GM18498 (cell line): ENCODE results near the gene BTNL9.
"Not testable (repeated sequence)": the region's sequence is repeated elsewhere in the genome, so short reads cannot be mapped to it uniquely, and the experiment has no call there.

Experiments used
- ATAC-seq: cut with Tn5 transposase; IDR thresholded peaks from one replicate; pipeline ENCODE4 v1.9.1; 2021; ENCODE audit warnings: mild to moderate bottlenecking, moderate library complexity; ENCODE audit not compliant: unreplicated experiment

The BTNL9 gene

DNA sequence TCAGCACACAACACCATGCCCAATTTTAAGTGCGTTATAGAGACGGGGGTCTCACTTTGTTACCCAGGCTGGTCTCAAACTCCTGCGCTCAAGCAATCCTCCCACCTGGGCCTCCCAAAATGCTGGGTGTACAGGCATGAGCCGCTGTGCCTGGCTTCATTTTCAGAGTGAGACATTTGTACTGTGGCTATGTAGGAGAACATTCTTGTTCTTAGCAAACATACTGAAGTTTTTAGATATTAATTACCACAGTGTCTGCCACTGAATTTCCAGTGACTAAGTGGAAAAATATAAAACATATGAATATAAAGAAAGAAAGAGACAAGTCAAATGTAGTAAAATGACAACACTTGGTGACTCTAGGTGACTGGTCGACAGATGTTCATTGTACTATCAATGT, 20.9 kb downstream of the BTNL9 start:
- ATAC-seq: no peak

GRCh38 chr5:181061645-181062044, 21.6 kb downstream of the BTNL9 start:
- no peak for ATAC-seq

DNA sequence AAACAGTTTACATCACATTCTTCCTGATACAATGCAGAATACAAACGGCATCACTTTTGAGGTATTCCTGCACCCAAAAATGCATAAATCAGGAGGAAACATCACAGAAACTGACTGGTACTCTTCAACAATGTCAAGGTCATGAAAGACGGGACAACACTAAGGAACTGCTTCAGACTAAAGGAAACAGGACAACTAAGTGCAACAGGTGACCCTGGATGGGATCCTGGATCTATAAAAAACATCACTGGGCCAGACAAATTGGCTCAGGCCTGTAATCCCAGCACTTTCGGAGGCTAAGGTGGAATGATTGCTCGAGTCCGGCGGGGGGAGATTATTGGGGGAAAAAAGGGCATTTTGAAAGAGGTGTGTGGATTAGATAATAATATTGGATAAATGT, 22.6 kb downstream of the BTNL9 start:
- no peak for ATAC-seq

DNA sequence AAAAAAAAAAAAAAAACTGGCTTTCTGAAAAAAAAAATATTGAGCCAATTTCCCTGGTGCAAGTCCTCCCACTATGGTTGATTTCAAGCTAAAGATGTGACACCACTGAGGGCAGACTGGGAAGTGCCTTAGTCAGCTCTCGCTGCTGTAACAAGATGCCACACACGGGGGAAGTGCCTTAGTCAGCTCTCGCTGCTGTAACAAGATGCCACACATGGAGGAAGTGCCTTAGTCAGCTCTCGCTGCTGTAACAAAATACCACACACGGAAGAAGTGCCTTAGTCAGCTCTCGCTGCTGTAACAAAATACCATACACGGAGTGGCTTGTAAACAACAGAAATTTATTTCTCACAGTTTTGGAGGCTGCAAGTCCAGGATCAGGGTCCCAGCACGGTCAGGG, 23.4 kb downstream of the BTNL9 start:
- no peak for ATAC-seq

DNA sequence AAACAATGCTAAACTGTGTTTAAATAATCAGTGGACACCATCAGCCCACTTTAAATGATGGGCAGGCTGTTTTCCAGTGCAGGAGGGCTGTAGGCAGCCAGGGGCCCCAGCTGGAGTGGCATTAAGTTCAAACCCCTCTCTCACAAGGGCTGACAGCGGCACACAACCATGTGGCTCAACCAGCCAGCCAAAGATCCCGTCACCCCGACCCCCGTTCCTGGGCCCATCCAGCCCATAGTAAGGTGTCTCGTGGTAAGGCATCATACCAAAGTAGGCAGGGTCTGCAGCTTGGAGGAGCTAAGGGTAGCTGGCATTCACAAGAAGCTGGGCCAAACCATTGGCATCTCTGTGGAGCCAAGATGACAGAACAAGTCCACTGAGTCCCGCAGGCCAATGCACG, 24.9 kb downstream of the BTNL9 start:
- no peak for ATAC-seq

GRCh38 chr5:181069767-181070491, 29.9 kb downstream of the BTNL9 start:
- ATAC-seq: no peak

GRCh38 chr5:181070523-181070922, 30.5 kb downstream of the BTNL9 start:
- ATAC-seq: no peak

DNA sequence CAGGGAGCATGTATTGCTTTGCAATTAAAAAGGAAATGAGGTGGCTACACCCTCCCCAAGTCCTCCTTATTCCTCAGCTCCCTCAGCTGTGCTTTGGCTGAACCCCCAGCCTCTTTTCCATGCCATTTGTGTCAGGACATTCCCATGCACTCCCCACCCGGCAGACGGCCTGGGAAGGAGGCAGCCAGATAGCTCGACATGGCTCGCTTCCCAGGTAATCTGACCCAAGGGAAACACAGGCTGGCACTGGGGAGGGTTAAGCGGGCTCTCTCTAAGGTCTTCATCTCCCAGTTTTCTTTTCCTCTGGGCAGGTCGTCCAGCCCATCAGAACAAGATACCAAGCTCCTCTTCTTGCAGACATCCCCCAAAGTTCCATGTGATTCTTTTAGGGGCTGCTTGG, 31.2 kb downstream of the BTNL9 start:
- ATAC-seq: no peak

GRCh38 chr5:181076920-181077319, 36.9 kb downstream of the BTNL9 start:
- no peak for ATAC-seq

DNA sequence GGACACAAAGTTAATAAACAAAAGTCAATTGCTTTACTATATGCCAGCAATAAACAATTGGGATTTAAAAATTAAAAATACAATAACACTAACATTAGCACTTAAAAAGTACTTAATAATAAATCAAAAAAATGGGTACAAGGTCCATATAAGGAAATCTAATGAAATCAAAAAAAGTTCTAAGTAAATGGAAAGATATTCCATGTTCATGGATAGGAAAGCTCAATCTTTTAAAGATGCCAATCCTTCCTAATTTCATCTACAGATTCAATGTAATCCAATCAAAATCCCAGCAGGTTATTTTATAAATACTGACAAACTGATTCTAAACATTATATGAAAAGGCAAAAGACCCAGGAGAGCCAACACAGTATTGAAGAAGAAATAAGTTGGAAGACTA, 41.9 kb downstream of the BTNL9 start:
- ATAC-seq: no peak

GRCh38 chr5:181084621-181085195, 44.6 kb downstream of the BTNL9 start:
- ATAC-seq: no peak

DNA sequence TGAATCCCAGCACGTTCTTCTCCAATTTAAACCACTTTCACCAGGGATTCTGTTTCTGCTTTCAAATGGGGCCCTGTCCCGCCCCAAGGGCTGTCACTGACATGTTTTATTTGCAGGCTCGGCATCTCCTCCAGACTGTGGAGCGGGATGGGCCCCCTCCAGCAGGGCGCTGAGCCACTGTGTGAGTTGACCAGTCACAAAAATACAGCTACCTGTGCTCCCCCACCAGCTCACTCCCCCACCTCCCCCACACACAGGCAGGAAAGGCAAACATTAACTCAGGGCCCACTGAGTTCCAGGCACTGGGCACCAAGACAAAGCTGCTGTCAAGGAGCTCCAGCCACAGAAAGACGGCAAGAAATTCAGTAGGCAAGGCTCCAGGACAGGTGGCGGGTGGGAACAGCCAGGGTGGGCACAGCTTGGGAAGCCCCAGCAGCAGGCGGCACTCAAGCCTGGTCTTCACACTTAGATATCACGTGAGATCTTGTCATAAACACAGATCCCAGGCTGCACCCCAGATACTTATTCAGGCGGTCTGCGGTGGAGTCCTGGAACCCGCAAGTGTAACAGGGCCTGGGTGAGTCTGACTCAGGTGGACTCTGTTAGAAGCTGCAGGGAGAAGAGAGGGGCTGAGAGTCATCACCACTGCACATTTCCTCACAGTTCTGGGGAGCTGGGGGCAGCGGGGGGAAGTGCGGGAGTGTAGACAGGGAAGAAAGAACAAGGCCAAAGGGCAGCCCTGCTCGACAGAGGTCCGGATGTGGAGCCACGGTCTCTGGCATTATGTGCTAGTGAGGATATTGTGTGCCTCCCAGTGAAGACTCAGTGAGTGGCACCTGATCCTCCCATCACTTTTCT, 46.2 kb downstream of the BTNL9 start:
- ATAC-seq: no peak

DNA sequence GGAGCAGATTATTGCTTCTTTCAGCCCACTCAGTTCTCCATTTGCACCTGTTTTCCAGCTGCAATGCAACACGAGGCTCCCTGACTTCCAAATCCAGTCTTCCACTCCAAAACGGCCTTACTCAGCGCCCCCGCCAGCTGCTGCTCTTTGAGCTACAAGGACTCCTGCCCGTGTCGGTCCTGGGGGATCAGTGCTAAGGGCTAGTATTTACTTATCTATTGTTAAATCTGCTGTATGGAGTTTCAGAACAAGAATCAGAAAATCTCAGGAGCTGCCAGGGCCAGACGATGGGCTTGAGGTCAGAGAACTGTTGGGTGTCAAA, 46.8 kb downstream of the BTNL9 start:
- no peak for ATAC-seq

GRCh38 chr5:181087309-181087708, 47.2 kb downstream of the BTNL9 start:
- no peak for ATAC-seq

DNA sequence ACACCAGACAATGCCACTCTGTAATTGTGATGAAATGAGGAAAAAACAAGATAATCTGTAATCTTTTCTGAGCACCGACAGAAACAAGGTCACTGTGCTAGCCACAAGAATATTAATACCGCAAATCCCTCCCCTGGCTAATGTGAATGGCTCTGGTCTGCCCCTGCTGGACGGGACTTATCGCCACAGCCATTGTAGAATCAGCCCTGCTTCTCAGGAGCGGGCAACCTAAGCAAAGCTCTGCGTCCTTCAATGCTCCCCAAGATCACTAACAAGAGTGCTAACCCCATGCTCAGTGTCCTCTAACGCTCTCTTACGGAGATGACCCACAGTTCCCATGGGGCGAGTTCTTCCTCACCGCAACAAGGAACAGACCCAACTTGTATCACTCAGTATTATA, 48.2 kb downstream of the BTNL9 start:
- ATAC-seq: no peak

- ATAC-seq: no peak
Observed at GRCh38 chr5:181092428-181092827, 52.4 kb downstream of the BTNL9 start.

- ATAC-seq: not testable (repeated sequence)
Observed at GRCh38 chr5:181095162-181095561, 55.1 kb downstream of the BTNL9 start.

DNA sequence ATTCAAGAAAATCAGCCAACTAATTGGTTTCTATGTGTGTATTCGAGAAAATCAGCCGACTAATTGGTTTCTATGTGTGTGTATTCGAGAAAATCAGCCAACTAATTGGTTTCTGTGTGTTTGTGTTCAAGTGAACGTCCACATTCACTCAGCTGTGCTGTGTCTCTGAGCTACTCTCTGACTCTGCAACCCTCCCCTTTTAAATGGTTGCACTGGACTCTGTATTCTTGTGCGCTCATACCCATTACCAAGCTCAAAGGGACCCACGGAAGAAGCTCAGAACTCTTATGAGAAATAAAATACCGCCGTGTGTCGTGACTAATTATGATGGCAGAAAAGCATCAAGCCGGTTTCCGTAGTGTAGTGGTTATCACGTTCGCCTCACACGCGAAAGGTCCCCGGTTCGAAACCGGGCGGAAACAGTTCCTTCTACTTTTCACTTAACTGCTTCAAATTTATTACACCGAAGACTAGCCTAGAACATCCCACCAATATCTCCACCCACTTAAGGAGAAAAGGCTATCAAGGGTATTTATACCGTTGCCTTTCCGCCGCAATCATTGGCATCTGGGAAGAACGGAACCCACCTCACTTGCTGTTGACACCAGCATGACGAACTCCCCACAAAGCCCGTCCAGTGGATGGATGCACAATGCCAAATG, 56.8 kb downstream of the BTNL9 start:
- not testable (repeated sequence) for ATAC-seq

DNA sequence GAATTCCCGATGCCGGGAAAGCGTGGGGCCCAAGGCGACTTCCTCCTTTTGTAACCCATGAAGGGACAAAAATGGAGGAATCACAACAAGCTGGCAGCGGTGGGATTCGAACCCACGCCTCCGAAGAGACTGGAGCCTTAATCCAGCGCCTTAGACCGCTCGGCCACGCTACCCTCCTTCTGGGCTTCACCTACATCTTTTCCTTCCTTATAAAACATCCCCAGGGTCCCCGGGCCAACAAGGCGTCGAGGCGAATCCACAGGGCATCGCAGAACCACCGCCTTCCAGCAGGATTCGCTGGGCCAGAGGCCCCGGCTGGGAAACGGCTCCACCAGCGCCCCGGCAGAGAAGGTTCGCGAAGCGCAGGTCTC, 57.3 kb downstream of the BTNL9 start:
- ATAC-seq: not testable (repeated sequence)

DNA sequence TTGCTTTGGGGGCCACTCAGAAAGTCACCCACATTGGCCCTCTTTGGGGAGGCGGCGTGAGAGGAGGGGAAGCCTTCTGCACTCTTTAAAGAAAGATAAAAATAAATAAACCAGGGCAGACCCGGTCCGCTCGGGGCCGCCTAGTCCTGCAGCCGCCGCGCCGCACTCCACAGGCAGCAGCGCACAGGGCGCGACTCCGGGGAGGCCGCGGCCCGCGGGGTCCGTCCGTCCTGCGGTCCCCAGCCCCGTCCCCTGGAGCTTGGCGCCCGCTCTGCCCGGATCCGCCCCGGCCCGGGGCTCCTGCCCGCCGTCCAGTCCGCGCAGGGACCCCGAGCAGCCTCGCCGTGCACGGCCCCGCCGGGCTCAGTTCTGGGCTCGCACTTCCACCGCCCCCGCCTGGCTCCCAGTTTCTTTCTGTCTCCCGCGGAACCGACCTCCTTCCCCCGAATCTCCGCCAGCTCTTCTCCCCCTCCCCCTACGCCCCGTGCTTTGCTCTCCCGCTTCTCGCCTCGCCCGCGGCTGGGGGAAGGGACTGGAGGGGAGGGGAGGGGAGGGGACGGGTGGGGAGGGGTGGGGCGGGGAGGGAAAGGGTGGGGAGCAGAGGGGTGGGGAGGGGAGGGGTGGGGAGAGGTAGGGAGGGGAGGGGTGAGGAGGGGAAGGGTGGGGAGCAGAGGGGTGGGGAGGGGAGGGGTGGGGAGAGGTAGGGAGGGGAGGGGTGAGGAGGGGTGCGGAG, 57.9 kb downstream of the BTNL9 start:
- ATAC-seq: not testable (repeated sequence)
